Chondrocyte (in vitro differentiated cells): ENCODE results near the gene RNF103. TPM values are rescaled to one million over a fixed set of nuclear protein-coding genes. Genes with fewer than 3 reads are reported as not detected.

Experiments used
- DNase-seq: peaks from one replicate; pipeline ENCODE4 v3.0.0; 2021; ENCODE audit warnings: mixed read lengths, low spot score
- H3K27ac Mint-ChIP-seq: one replicate; pipeline ENCODE4 v1.8.0; 2021; ENCODE audit warnings: mild to moderate bottlenecking, moderate library complexity, mixed read lengths; ENCODE audit not compliant: unreplicated experiment
- H3K27me3 Mint-ChIP-seq: 2 replicates; pipeline ENCODE4 v1.8.0; 2021; ENCODE audit warnings: low read depth, mixed read lengths
- H3K36me3 Mint-ChIP-seq: 2 replicates; pipeline ENCODE4 v1.8.0; 2021; ENCODE audit warnings: low read depth, mixed read lengths
- H3K4me1 Mint-ChIP-seq: 2 replicates; pipeline ENCODE4 v1.8.0; 2021; ENCODE audit warnings: low read depth, mild to moderate bottlenecking, mixed read lengths
- H3K4me3 Mint-ChIP-seq: one replicate; pipeline ENCODE4 v1.8.0; 2021; ENCODE audit warnings: mild to moderate bottlenecking, moderate library complexity, mixed read lengths; ENCODE audit not compliant: unreplicated experiment
- H3K9me3 Mint-ChIP-seq: 2 replicates; pipeline ENCODE4 v1.8.0; 2021; ENCODE audit warnings: low read depth, mixed read lengths
- CTCF ChIP-seq: fragments of 200-600 bp; sonication (generic); IDR thresholded peaks from 2 replicates; pipeline ENCODE4 v1.5.0; 2021; ENCODE audit warnings: antibody characterized with exemption, mild to moderate bottlenecking, moderate library complexity
- total RNA-seq: library from RNA; stranded (reverse); gene quantifications from 3 replicates; pipeline ENCODE4 v1.2.1, GENCODE V29; 2021

RNF103 gene
- total RNA-seq, 1 donor from 2014 or later, result 32.4 TPM

- Mint-ChIP-seq H3K27me3 (no peaks in the 10 kb centered on the region), H3K36me3 (peaks cover 34% of the 10 kb centered on the region), H3K4me3 (no peak overlapping the region), H3K9me3 (no peaks in the 10 kb centered on the region), H3K27ac (no peak overlapping the region), H3K4me1 (no peaks in the 10 kb centered on the region)
- DNase-seq, result no peak
- TF ChIP-seq CTCF, result no peak
Measured at GRCh38 chr2:86610871-86611270, 12.8 kb downstream of the RNF103 start.

GRCh38 chr2:86608832-86609410 lies 14.7 kb downstream of the RNF103 start:
- H3K36me3 Mint-ChIP-seq, result peaks cover 47% of the 10 kb centered on the region
- H3K27me3 Mint-ChIP-seq, result no peaks in the 10 kb centered on the region

GRCh38 chr2:86603905-86604304 lies 19.8 kb downstream of the RNF103 start:
- Mint-ChIP-seq H3K27me3 (no peaks in the 10 kb centered on the region), H3K4me3 (no peak overlapping the region), H3K36me3 (peaks cover 34% of the 10 kb centered on the region), H3K27ac (no peak overlapping the region), H3K9me3 (no peaks in the 10 kb centered on the region), H3K4me1 (no peaks in the 10 kb centered on the region)
- no peak for TF ChIP-seq CTCF
- no peak for DNase-seq

More at GRCh38 chr2:86608832-86609410, 14.7 kb downstream of the RNF103 start:
- Mint-ChIP-seq H3K4me1 (no peaks in the 10 kb centered on the region), H3K4me3 (no peak overlapping the region), H3K27ac (no peak overlapping the region), H3K9me3 (no peaks in the 10 kb centered on the region)
- no peak for TF ChIP-seq CTCF
- no peak for DNase-seq

- H3K27me3 Mint-ChIP-seq, result peaks cover 3% of the 10 kb centered on the region
Measured at GRCh38 chr2:86598966-86599365, 24.7 kb downstream of the RNF103 start.

GRCh38 chr2:86596118-86596517 lies 27.5 kb downstream of the RNF103 start:
- no peak overlapping the region for H3K27ac Mint-ChIP-seq
- H3K36me3 Mint-ChIP-seq, result no peaks in the 10 kb centered on the region
- no peak for DNase-seq
- no peaks in the 10 kb centered on the region for H3K4me1 Mint-ChIP-seq
- no peak for TF ChIP-seq CTCF
- H3K9me3 Mint-ChIP-seq, result peaks cover 2% of the 10 kb centered on the region
- H3K27me3 Mint-ChIP-seq, result peaks cover 3% of the 10 kb centered on the region
- H3K4me3 Mint-ChIP-seq, result no peak overlapping the region

More at GRCh38 chr2:86598966-86599365, 24.7 kb downstream of the RNF103 start:
- H3K36me3 Mint-ChIP-seq, result peaks cover 8% of the 10 kb centered on the region
- TF ChIP-seq CTCF, result no peak
- H3K4me1 Mint-ChIP-seq, result no peaks in the 10 kb centered on the region
- H3K4me3 Mint-ChIP-seq, result no peak overlapping the region
- H3K27ac Mint-ChIP-seq, result no peak overlapping the region
- peaks cover 2% of the 10 kb centered on the region for H3K9me3 Mint-ChIP-seq
- DNase-seq, result no peak
